ENCODE data around the gene KDM4C. TPM values are rescaled to one million over a fixed set of nuclear protein-coding genes. Genes with fewer than 3 reads are reported as not detected.

KDM4C gene
- total RNA-seq, 1 donor from 2014 or later = 18.2 TPM

DNA sequence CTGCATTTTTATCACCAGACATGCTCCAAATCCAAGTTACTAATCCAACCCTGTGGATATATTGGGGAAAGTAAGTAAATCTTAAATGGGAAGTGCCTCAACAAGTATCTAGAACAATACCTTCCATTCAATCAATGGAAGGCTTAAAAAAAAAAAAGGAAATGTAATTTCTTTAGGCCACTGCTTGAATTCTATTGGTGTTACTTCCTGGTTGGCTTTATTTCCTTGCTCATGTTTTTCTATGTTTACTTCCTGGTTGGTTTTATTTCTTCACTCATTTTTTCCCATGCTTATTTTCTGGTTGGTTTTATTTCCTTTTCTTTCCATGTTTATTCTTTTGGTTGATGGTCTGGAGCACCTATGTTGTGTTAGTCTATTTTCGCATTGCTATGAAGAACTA lies 363.9 kb downstream of the KDM4C start:
- Histone ChIP-seq H3K36me3 (ENCODE audit: insufficient read depth, low read length) (no peaks in the 10 kb centered on the region), H2AFZ (ENCODE audit: low read depth, low read length) (no peak overlapping the region), H3K4me2 (ENCODE audit: low read length) (no peak overlapping the region), H3K27ac (ENCODE audit: low read depth, low read length) (no peak overlapping the region), H3K79me2 (ENCODE audit: insufficient read depth, low read length) (no peaks in the 10 kb centered on the region), H3K4me1 (ENCODE audit: insufficient read depth, low read length) (no peaks in the 10 kb centered on the region), H3K27me3 (ENCODE audit: insufficient read depth, low read length) (no peaks in the 10 kb centered on the region), H4K20me1 (ENCODE audit: insufficient read depth, low read length) (no peaks in the 10 kb centered on the region), H3K4me3 (ENCODE audit: insufficient read depth, low read depth, low read length) (no peak overlapping the region), H3K9ac (ENCODE audit: low read length) (no peak overlapping the region), H3K9me3 (ENCODE audit: insufficient read depth, low read depth, low read length) (no peaks in the 10 kb centered on the region)
- H3K4me3 Mint-ChIP-seq (ENCODE audit: unreplicated experiment) = no peak overlapping the region
- peaks cover 2% of the 10 kb centered on the region for H3K36me3 Mint-ChIP-seq (ENCODE audit: low read depth, unreplicated experiment)
- no peak for DNase-seq (ENCODE audit: low read depth)
- H3K4me1 Mint-ChIP-seq (ENCODE audit: low read depth, unreplicated experiment) = peaks cover 3% of the 10 kb centered on the region
- no peak for FAIRE-seq
- TF ChIP-seq EZH2 (IDR thresholded peaks at IDR 0.05; ENCODE audit: insufficient read depth, low read length) = no peak
- TF ChIP-seq, protein P1, sequence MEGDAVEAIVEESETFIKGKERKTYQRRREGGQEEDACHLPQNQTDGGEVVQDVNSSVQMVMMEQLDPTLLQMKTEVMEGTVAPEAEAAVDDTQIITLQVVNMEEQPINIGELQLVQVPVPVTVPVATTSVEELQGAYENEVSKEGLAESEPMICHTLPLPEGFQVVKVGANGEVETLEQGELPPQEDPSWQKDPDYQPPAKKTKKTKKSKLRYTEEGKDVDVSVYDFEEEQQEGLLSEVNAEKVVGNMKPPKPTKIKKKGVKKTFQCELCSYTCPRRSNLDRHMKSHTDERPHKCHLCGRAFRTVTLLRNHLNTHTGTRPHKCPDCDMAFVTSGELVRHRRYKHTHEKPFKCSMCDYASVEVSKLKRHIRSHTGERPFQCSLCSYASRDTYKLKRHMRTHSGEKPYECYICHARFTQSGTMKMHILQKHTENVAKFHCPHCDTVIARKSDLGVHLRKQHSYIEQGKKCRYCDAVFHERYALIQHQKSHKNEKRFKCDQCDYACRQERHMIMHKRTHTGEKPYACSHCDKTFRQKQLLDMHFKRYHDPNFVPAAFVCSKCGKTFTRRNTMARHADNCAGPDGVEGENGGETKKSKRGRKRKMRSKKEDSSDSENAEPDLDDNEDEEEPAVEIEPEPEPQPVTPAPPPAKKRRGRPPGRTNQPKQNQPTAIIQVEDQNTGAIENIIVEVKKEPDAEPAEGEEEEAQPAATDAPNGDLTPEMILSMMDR (IDR thresholded peaks at IDR 0.05; ENCODE audit: insufficient read depth, low read depth, low read length) = no peak
- no peak overlapping the region for H3K27ac Mint-ChIP-seq (ENCODE audit: unreplicated experiment)
- no peaks in the 10 kb centered on the region for H3K9me3 Mint-ChIP-seq (ENCODE audit: unreplicated experiment)
- H3K27me3 Mint-ChIP-seq (ENCODE audit: low read depth, unreplicated experiment) = no peaks in the 10 kb centered on the region

DNA sequence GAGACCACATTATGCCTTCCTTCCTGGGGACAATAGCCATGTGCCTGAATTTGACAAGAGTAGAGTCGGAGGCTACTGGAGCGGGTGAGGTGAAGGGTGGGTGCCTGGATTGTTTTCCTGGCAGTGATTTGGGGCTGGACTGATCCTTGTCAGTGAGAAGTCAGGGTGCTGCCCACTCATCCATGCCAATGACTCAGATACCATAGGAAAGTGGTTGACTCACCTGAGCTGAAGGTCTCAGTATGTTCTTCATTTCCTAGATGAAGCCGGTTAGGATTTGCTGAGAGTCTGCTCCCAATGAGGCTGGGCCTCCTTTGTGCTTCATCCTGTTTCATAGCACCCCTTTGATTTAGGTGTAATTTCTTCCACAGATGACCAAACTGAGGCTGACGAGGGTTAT lies 366.0 kb downstream of the KDM4C start:
- Mint-ChIP-seq H3K27me3 (ENCODE audit: low read depth, unreplicated experiment) (no peaks in the 10 kb centered on the region), H3K36me3 (ENCODE audit: low read depth, unreplicated experiment) (peaks cover 2% of the 10 kb centered on the region)
- no peak for FAIRE-seq

DNA sequence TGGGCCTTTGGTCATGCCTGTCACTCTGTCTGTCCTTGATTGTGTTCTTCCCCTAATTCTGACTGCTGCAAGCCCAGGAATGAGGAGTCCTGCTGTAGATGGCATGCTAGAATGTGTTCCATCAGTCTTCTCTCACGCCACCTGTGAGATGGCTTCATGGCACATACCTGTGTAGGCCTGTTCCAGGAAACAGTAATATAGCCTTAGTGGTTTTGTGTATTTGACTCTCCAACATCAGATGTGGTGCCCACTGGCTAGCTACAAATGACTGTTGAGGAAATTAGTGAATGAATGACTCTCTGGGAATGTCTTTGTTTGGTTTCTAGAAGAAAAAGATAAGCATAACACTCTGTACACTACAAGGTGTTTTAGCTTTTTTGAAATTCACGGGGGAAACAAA lies 367.5 kb downstream of the KDM4C start:
- FAIRE-seq (no peak), DNase-seq (ENCODE audit: low read depth) (no peak)
- Mint-ChIP-seq H3K4me3 (ENCODE audit: unreplicated experiment) (no peak overlapping the region), H3K27ac (ENCODE audit: unreplicated experiment) (no peak overlapping the region), H3K36me3 (ENCODE audit: low read depth, unreplicated experiment) (peaks cover 4% of the 10 kb centered on the region), H3K4me1 (ENCODE audit: low read depth, unreplicated experiment) (peaks cover 12% of the 10 kb centered on the region), H3K9me3 (ENCODE audit: unreplicated experiment) (no peaks in the 10 kb centered on the region), H3K27me3 (ENCODE audit: low read depth, unreplicated experiment) (no peaks in the 10 kb centered on the region)
- no peak overlapping the region for H3K4me2 ChIP-seq (ENCODE audit: low read length)
- no peak overlapping the region for H2AFZ ChIP-seq (ENCODE audit: low read depth, low read length)
- no peaks in the 10 kb centered on the region for H3K79me2 ChIP-seq (ENCODE audit: insufficient read depth, low read length)
- no peaks in the 10 kb centered on the region for H4K20me1 ChIP-seq (ENCODE audit: insufficient read depth, low read length)
- TF ChIP-seq, protein P1 (IDR thresholded peaks at IDR 0.05; ENCODE audit: insufficient read depth, low read depth, low read length) = no peak
- TF ChIP-seq EZH2 (IDR thresholded peaks at IDR 0.05; ENCODE audit: insufficient read depth, low read length) = no peak
- H3K4me3 ChIP-seq (ENCODE audit: insufficient read depth, low read depth, low read length) = no peak overlapping the region
- no peaks in the 10 kb centered on the region for H3K4me1 ChIP-seq (ENCODE audit: insufficient read depth, low read length)
- H3K9me3 ChIP-seq (ENCODE audit: insufficient read depth, low read depth, low read length) = no peaks in the 10 kb centered on the region
- no peaks in the 10 kb centered on the region for H3K27me3 ChIP-seq (ENCODE audit: insufficient read depth, low read length)
- H3K27ac ChIP-seq (ENCODE audit: low read depth, low read length) = no peak overlapping the region
- H3K9ac ChIP-seq (ENCODE audit: low read length) = no peak overlapping the region
- no peaks in the 10 kb centered on the region for H3K36me3 ChIP-seq (ENCODE audit: insufficient read depth, low read length)

More for the DNA sequence above, 366.0 kb downstream of the KDM4C start:
- no peaks in the 10 kb centered on the region for H3K27me3 ChIP-seq (ENCODE audit: insufficient read depth, low read length)
- no peaks in the 10 kb centered on the region for H4K20me1 ChIP-seq (ENCODE audit: insufficient read depth, low read length)
- Mint-ChIP-seq H3K4me1 (ENCODE audit: low read depth, unreplicated experiment) (peaks cover 3% of the 10 kb centered on the region), H3K9me3 (ENCODE audit: unreplicated experiment) (no peaks in the 10 kb centered on the region), H3K27ac (ENCODE audit: unreplicated experiment) (no peak overlapping the region), H3K4me3 (ENCODE audit: unreplicated experiment) (no peak overlapping the region)
- H3K79me2 ChIP-seq (ENCODE audit: insufficient read depth, low read length) = no peaks in the 10 kb centered on the region
- DNase-seq (ENCODE audit: low read depth) = no peak
- no peaks in the 10 kb centered on the region for H3K4me1 ChIP-seq (ENCODE audit: insufficient read depth, low read length)
- TF ChIP-seq, protein P1 (IDR thresholded peaks at IDR 0.05; ENCODE audit: insufficient read depth, low read depth, low read length) = no peak
- TF ChIP-seq EZH2 (IDR thresholded peaks at IDR 0.05; ENCODE audit: insufficient read depth, low read length) = no peak
- H3K4me3 ChIP-seq (ENCODE audit: insufficient read depth, low read depth, low read length) = no peak overlapping the region
- no peaks in the 10 kb centered on the region for H3K36me3 ChIP-seq (ENCODE audit: insufficient read depth, low read length)
- no peaks in the 10 kb centered on the region for H3K9me3 ChIP-seq (ENCODE audit: insufficient read depth, low read depth, low read length)
- no peak overlapping the region for H2AFZ ChIP-seq (ENCODE audit: low read depth, low read length)
- H3K9ac ChIP-seq (ENCODE audit: low read length) = no peak overlapping the region
- no peak overlapping the region for H3K4me2 ChIP-seq (ENCODE audit: low read length)
- H3K27ac ChIP-seq (ENCODE audit: low read depth, low read length) = no peak overlapping the region
